Naive B cell (primary cell): ENCODE results near the gene SPINK2. TPM values are rescaled to one million over a fixed set of nuclear protein-coding genes. Genes with fewer than 3 reads are reported as not detected.

Experiments
- ATAC-seq, 2 donors: fragments of 150-1000 bp; cut with Tn5 transposase; 2 replicates each; pipeline ENCODE4 v1.10.0; 2021; ENCODE audit warnings: low read depth in 2 of 2, mild to moderate bottlenecking in 2 of 2, moderate library complexity in 2 of 2
- DNase-seq: peaks from one replicate; pipeline ENCODE4 v3.0.0; 2022
- H3K27ac Mint-ChIP-seq, 6 donors: one replicate each; pipeline ENCODE4 v1.8.0; 2020 to 2022; ENCODE audit warnings: mild to moderate bottlenecking in 6 of 6, mixed read lengths in 6 of 6, moderate library complexity in 5 of 6, inconsistent platforms in 2 of 6
- H3K27me3 Mint-ChIP-seq, 3 donors: one replicate each; pipeline ENCODE4 v1.8.0; 2021 to 2022; ENCODE audit warnings: mixed read lengths in 3 of 3, mild to moderate bottlenecking in 1 of 3
- H3K36me3 Mint-ChIP-seq, 2 donors: one replicate each; pipeline ENCODE4 v1.8.0; 2020 to 2022; ENCODE audit warnings: mixed read lengths in 2 of 2, inconsistent platforms in 1 of 2, mild to moderate bottlenecking in 1 of 2
- H3K4me1 Mint-ChIP-seq, 3 donors: one replicate each; pipeline ENCODE4 v1.8.0; 2020 to 2022; ENCODE audit warnings: mixed read lengths in 3 of 3, inconsistent platforms in 1 of 3, mild to moderate bottlenecking in 1 of 3, moderate library complexity in 1 of 3
- H3K4me3 Mint-ChIP-seq, 8 donors: one replicate each; pipeline ENCODE4 v1.8.0; 2020 to 2022; ENCODE audit warnings: mild to moderate bottlenecking in 8 of 8, mixed read lengths in 8 of 8, moderate library complexity in 8 of 8, inconsistent platforms in 2 of 8
- H3K9me3 Mint-ChIP-seq, 7 donors: one replicate each; pipeline ENCODE4 v1.8.0; 2020 to 2022; ENCODE audit warnings: mixed read lengths in 7 of 7, mild to moderate bottlenecking in 5 of 7, inconsistent platforms in 2 of 7, moderate library complexity in 1 of 7
- polyA plus RNA-seq, 6 donors: library from polyadenylated mRNA; unstranded; fragments of 300-500 nt; fragmentation: Illumina TruSeq; gene quantifications; one replicate each; pipeline ENCODE4 v1.2.3, GENCODE V29; 2021; ENCODE audit warnings: low read depth in 6 of 6

Gene SPINK2
- 10 to 100 TPM in 5 of 6 donors, 1 to 10 TPM in 1; 5.9 to 61.2 (median 24.7) TPM for polyA plus RNA-seq

- Mint-ChIP-seq H3K36me3 (no peaks in the 10 kb centered on the region), H3K4me3 (peak within 1 kb of the TSS; percentile 77 to 92 (median 88)), H3K4me1 (peaks cover 20 to 44% (median 28%) of the 10 kb centered on the region in 3 donors), H3K9me3 (no peaks in the 10 kb centered on the region), H3K27me3 (peaks cover 9 to 13% (median 12%) of the 10 kb centered on the region in 3 donors), H3K27ac (peak within 1 kb of the TSS in 4 of 6 donors; percentile 30 to 83 (median 61))
- DNase-seq (peak; percentile 52), ATAC-seq (peak; percentile 90 to 92)
These were observed at the start of gene SPINK2 for GRCh38 chr4:56821381-56822243. Gene SPINK2 (minus strand): TSS chr4:56821701. CDS start chr4:56821662, 39 bp downstream.

- peaks cover 4 to 10% (median 7%) of the 10 kb centered on the region in 3 donors for H3K4me1 Mint-ChIP-seq
- peak overlapping the region in 2 of 8 donors; percentile 35 to 65 for H3K4me3 Mint-ChIP-seq
- H3K9me3 Mint-ChIP-seq = no peaks in the 10 kb centered on the region
- H3K27ac Mint-ChIP-seq = no peak overlapping the region
- ATAC-seq (no peak), DNase-seq (no peak)
- no peaks in the 10 kb centered on the region for H3K36me3 Mint-ChIP-seq
- no peaks in the 10 kb centered on the region for H3K27me3 Mint-ChIP-seq
These were observed 49.4 kb upstream of the SPINK2 start for GRCh38 chr4:56870946-56871345.

GRCh38 chr4:56863441-56864139, 42.1 kb upstream of the SPINK2 start:
- Mint-ChIP-seq H3K4me3 (no peak overlapping the region), H3K4me1 (no peaks in the 10 kb centered on the region)
- no peak for ATAC-seq

GRCh38 chr4:56861360-56861759, 39.9 kb upstream of the SPINK2 start:
- Mint-ChIP-seq H3K4me3 (no peak overlapping the region), H3K4me1 (no peaks in the 10 kb centered on the region), H3K36me3 (no peaks in the 10 kb centered on the region), H3K27ac (no peak overlapping the region), H3K9me3 (no peaks in the 10 kb centered on the region), H3K27me3 (no peaks in the 10 kb centered on the region)
- DNase-seq (no peak), ATAC-seq (no peak)

More at GRCh38 chr4:56863441-56864139, 42.1 kb upstream of the SPINK2 start:
- DNase-seq = no peak
- Mint-ChIP-seq H3K9me3 (no peaks in the 10 kb centered on the region), H3K36me3 (no peaks in the 10 kb centered on the region), H3K27me3 (no peaks in the 10 kb centered on the region), H3K27ac (no peak overlapping the region)

GRCh38 chr4:56860781-56861180, 39.3 kb upstream of the SPINK2 start:
- ATAC-seq = no peak
- Mint-ChIP-seq H3K4me1 (no peaks in the 10 kb centered on the region), H3K36me3 (no peaks in the 10 kb centered on the region), H3K9me3 (no peaks in the 10 kb centered on the region), H3K4me3 (no peak overlapping the region), H3K27ac (no peak overlapping the region), H3K27me3 (no peaks in the 10 kb centered on the region)
- DNase-seq = no peak

GRCh38 chr4:56859841-56860240, 38.3 kb upstream of the SPINK2 start:
- H3K4me3 Mint-ChIP-seq = no peak overlapping the region

GRCh38 chr4:56857601-56858309, 36.3 kb upstream of the SPINK2 start:
- no peak for DNase-seq

More at GRCh38 chr4:56859841-56860240, 38.3 kb upstream of the SPINK2 start:
- H3K36me3 Mint-ChIP-seq = no peaks in the 10 kb centered on the region
- no peaks in the 10 kb centered on the region for H3K4me1 Mint-ChIP-seq
- DNase-seq = no peak
- H3K9me3 Mint-ChIP-seq = no peaks in the 10 kb centered on the region
- ATAC-seq = no peak
- no peak overlapping the region for H3K27ac Mint-ChIP-seq
- no peaks in the 10 kb centered on the region for H3K27me3 Mint-ChIP-seq

GRCh38 chr4:56856656-56857055, 35.2 kb upstream of the SPINK2 start:
- ATAC-seq (no peak), DNase-seq (no peak)
- no peak overlapping the region for H3K27ac Mint-ChIP-seq
- H3K36me3 Mint-ChIP-seq = no peaks in the 10 kb centered on the region
- no peaks in the 10 kb centered on the region for H3K27me3 Mint-ChIP-seq
- no peaks in the 10 kb centered on the region for H3K4me1 Mint-ChIP-seq
- no peak overlapping the region for H3K4me3 Mint-ChIP-seq
- no peaks in the 10 kb centered on the region for H3K9me3 Mint-ChIP-seq

More at GRCh38 chr4:56857601-56858309, 36.3 kb upstream of the SPINK2 start:
- H3K4me1 Mint-ChIP-seq = no peaks in the 10 kb centered on the region
- ATAC-seq = no peak
- H3K27me3 Mint-ChIP-seq = no peaks in the 10 kb centered on the region
- H3K27ac Mint-ChIP-seq = no peak overlapping the region
- H3K9me3 Mint-ChIP-seq = no peaks in the 10 kb centered on the region
- no peak overlapping the region for H3K4me3 Mint-ChIP-seq
- H3K36me3 Mint-ChIP-seq = no peaks in the 10 kb centered on the region

GRCh38 chr4:56850910-56851309, 29.4 kb upstream of the SPINK2 start:
- Mint-ChIP-seq H3K9me3 (no peaks in the 10 kb centered on the region), H3K36me3 (no peaks in the 10 kb centered on the region), H3K27ac (no peak overlapping the region)

GRCh38 chr4:56844802-56845580, 23.5 kb upstream of the SPINK2 start:
- no peaks in the 10 kb centered on the region for H3K27me3 Mint-ChIP-seq
- DNase-seq (no peak), ATAC-seq (no peak)
- H3K9me3 Mint-ChIP-seq = no peaks in the 10 kb centered on the region
- H3K36me3 Mint-ChIP-seq = no peaks in the 10 kb centered on the region
- no peaks in the 10 kb centered on the region for H3K4me1 Mint-ChIP-seq
- no peak overlapping the region for H3K4me3 Mint-ChIP-seq
- peak overlapping the region in 1 of 6 donors; percentile 76 for H3K27ac Mint-ChIP-seq

More at GRCh38 chr4:56850910-56851309, 29.4 kb upstream of the SPINK2 start:
- Mint-ChIP-seq H3K4me3 (no peak overlapping the region), H3K4me1 (no peaks in the 10 kb centered on the region), H3K27me3 (no peaks in the 10 kb centered on the region)
- DNase-seq (no peak), ATAC-seq (no peak)

- H3K27ac Mint-ChIP-seq = no peak overlapping the region
- no peak for ATAC-seq
- no peaks in the 10 kb centered on the region for H3K9me3 Mint-ChIP-seq
- DNase-seq = no peak
- H3K4me1 Mint-ChIP-seq = no peaks in the 10 kb centered on the region
- H3K36me3 Mint-ChIP-seq = no peaks in the 10 kb centered on the region
- no peaks in the 10 kb centered on the region for H3K27me3 Mint-ChIP-seq
- H3K4me3 Mint-ChIP-seq = no peak overlapping the region
These were observed 22.0 kb upstream of the SPINK2 start for GRCh38 chr4:56843421-56843899.

- Mint-ChIP-seq H3K4me1 (peaks cover 0 to 8% (median 7%) of the 10 kb centered on the region in 3 donors), H3K27ac (no peak overlapping the region), H3K27me3 (no peaks in the 10 kb centered on the region), H3K36me3 (no peaks in the 10 kb centered on the region), H3K9me3 (no peaks in the 10 kb centered on the region), H3K4me3 (no peak overlapping the region)
- ATAC-seq (no peak), DNase-seq (no peak)
These were observed 19.1 kb upstream of the SPINK2 start for GRCh38 chr4:56840559-56840958.
